B cell (primary cell): Measurements from ENCODE around the gene SLC12A4. TPM values are rescaled to one million over a fixed set of nuclear protein-coding genes. Genes with fewer than 3 reads are reported as not detected.

Experiments used
- ATAC-seq: fragments of 200-7000 bp; cut with Tn5 transposase; one replicate; pipeline ENCODE4 v1.10.0; 2021; ENCODE audit warnings: low read depth, mild to moderate bottlenecking, moderate number of reproducible peaks, moderate library complexity
- CTCF ChIA-PET: fragments of 350-600 bp; sonication (Branson Sonifier 250); formaldehyde crosslinking; loops from one replicate; lab custom pipeline; 2021; ENCODE audit warnings: antibody characterized with exemption, inconsistent platforms; lab: Charles Lee
- POLR2A ChIA-PET: fragments of 350-600 bp; sonication (Branson Sonifier 250); formaldehyde crosslinking; loops from one replicate; lab custom pipeline; 2021; ENCODE audit warnings: antibody characterized with exemption; lab: Charles Lee
- DNase-seq: peaks from one replicate; pipeline ENCODE4 v3.0.0; 2013
- H2AFZ ChIP-seq: 2 replicates; pipeline ENCODE4 v1.6.1; 2012; ENCODE audit warnings: mild to moderate bottlenecking, low read depth, low read length; ENCODE audit not compliant: insufficient read depth, poor library complexity, severe bottlenecking
- H3K27ac ChIP-seq, 2 donors: 1 replicate in 1 of 2; 2 replicates in 1 of 2; pipeline ENCODE4 v1.5.1; 2012 to 2013; ENCODE audit warnings: low read length in 2 of 2, mild to moderate bottlenecking in 2 of 2, moderate library complexity in 1 of 2
- H3K27me3 ChIP-seq, 4 experiments: fragments of 200-600 bp in 1 of 4; sonication (generic) in 1 of 4; replicated peaks in 1 of 4; 1 replicate in 2 of 4; 2 replicates in 2 of 4; pipeline versions ENCODE4 v1.6.1 to v1.7.0; 2013 to 2016; ENCODE audit warnings: low read length in 3 of 4, mild to moderate bottlenecking in 2 of 4, mixed read lengths in 1 of 4, moderate library complexity in 1 of 4; ENCODE audit not compliant: insufficient read depth in 4 of 4, control insufficient read depth in 3 of 4; ENCODE audit errors: control extremely low read depth in 1 of 4
- H3K36me3 ChIP-seq, 2 experiments: replicated peaks in 1 of 2; 1 replicate in 1 of 2; 2 replicates in 1 of 2; pipeline versions ENCODE4 v1.6.1 to v1.7.1; 2013; ENCODE audit warnings: low read length in 1 of 2; ENCODE audit not compliant: insufficient read depth in 2 of 2, control insufficient read depth in 1 of 2; ENCODE audit errors: control extremely low read depth in 1 of 2, extremely low read depth in 1 of 2
- H3K4me1 ChIP-seq, 2 donors: fragments of 200-600 bp in 1 of 2; sonication (generic) in 1 of 2; 1 replicate in 1 of 2; 2 replicates in 1 of 2; pipeline versions ENCODE4 v1.5.1 to v1.6.1; 2013 to 2017; ENCODE audit warnings: low read length in 2 of 2; ENCODE audit not compliant: control insufficient read depth in 2 of 2, insufficient read depth in 2 of 2
- H3K4me2 ChIP-seq: replicated peaks from 2 replicates; pipeline ENCODE3; 2012; ENCODE audit warnings: mild to moderate bottlenecking, low read depth, low read length; ENCODE audit not compliant: poor library complexity, severe bottlenecking
- H3K4me3 ChIP-seq, 5 experiments: fragments of 200-600 bp in 1 of 5; sonication (generic) in 1 of 5; 1 replicate in 3 of 5; 2 replicates in 2 of 5; pipeline versions ENCODE4 v1.5.1 to v1.7.0; 2011 to 2016; ENCODE audit warnings: low read length in 4 of 5, mild to moderate bottlenecking in 4 of 5, low read depth in 2 of 5, control low read depth in 1 of 5, moderate library complexity in 1 of 5; ENCODE audit not compliant: insufficient read depth in 1 of 5; ENCODE audit errors: control extremely low read depth in 1 of 5, extremely low read depth in 1 of 5
- H3K79me2 ChIP-seq: fragments of 200-600 bp; sonication (generic); one replicate; pipeline ENCODE4 v1.6.0; 2016; ENCODE audit warnings: low read length; ENCODE audit not compliant: control insufficient read depth, insufficient read depth
- H3K9ac ChIP-seq: fragments of 200-600 bp; sonication (generic); 2 replicates; pipeline ENCODE4 v1.6.1; 2017; ENCODE audit warnings: mild to moderate bottlenecking, low read length, moderate library complexity
- H3K9me3 ChIP-seq, 3 donors: one replicate each; pipeline versions ENCODE4 v1.6.1 to v1.7.1; 2013; ENCODE audit warnings: low read length in 2 of 3; ENCODE audit not compliant: control insufficient read depth in 2 of 3, insufficient read depth in 1 of 3; ENCODE audit errors: control extremely low read depth in 1 of 3
- H4K20me1 ChIP-seq: 2 replicates; pipeline ENCODE4 v1.6.0; 2012; ENCODE audit warnings: mild to moderate bottlenecking, low read length; ENCODE audit not compliant: insufficient read depth, control insufficient read depth, poor library complexity, severe bottlenecking
- H3K27ac Mint-ChIP-seq: one replicate; pipeline ENCODE4 v1.8.0; 2021; ENCODE audit warnings: mixed read lengths
- H3K27me3 Mint-ChIP-seq: one replicate; pipeline ENCODE4 v1.8.0; 2021; ENCODE audit warnings: mixed read lengths
- H3K4me1 Mint-ChIP-seq: one replicate; pipeline ENCODE4 v1.8.0; 2021; ENCODE audit warnings: mixed read lengths
- H3K4me3 Mint-ChIP-seq: one replicate; pipeline ENCODE4 v1.8.0; 2021; ENCODE audit warnings: mixed read lengths
- H3K9me3 Mint-ChIP-seq: one replicate; pipeline ENCODE4 v1.8.0; 2022; ENCODE audit warnings: mixed read lengths; ENCODE audit not compliant: insufficient read depth
- EZH2 ChIP-seq: IDR thresholded peaks from 2 replicates; pipeline ENCODE4 v1.6.1; 2012; ENCODE audit warnings: borderline replicate concordance, low read depth, mild to moderate bottlenecking, moderate library complexity, low read length; ENCODE audit not compliant: insufficient read depth, poor library complexity, severe bottlenecking
- WGBS: methylation state at CpG from one replicate; pipeline ENCODE4 v1.1.5; 2013; ENCODE audit warnings: missing lambda C conversion rate; ENCODE audit not compliant: insufficient coverage; 5-methylcytosine and 5-hydroxymethylcytosine counted together
- intact Hi-C: fragments of 100-400 bp; cut with micrococcal nuclease; formaldehyde crosslinking; loops from one replicate; pipeline ENCODE4 v1.10.0; 2022
- polyA plus RNA-seq: library from polyadenylated mRNA; depleted of rRNA; stranded (reverse); fragments of >200 nt; gene quantifications from 2 replicates; pipeline ENCODE4 v1.2.3, GENCODE V29; 2012
- total RNA-seq, 2 donors: library from RNA; stranded (reverse); fragments of 120-200 nt in 1 of 2; gene quantifications; 1 replicate in 1 of 2; 2 replicates in 1 of 2; pipeline versions ENCODE4 v1.2.3 to v1.2.4, GENCODE V29; 2013 to 2022
- TF ChIP-seq, protein P1 (sequence below): fragments of 200-600 bp; IDR thresholded peaks from one replicate; pipeline ENCODE4 v1.8.0; 2022; ENCODE audit warnings: antibody characterized with exemption, mild to moderate bottlenecking

The SLC12A4 gene
- total and polyA plus RNA-seq, 2 donors (not counting 1 experiment from before 2014, with no cell fraction given), result 20.2 to 42.2 TPM

DNA sequence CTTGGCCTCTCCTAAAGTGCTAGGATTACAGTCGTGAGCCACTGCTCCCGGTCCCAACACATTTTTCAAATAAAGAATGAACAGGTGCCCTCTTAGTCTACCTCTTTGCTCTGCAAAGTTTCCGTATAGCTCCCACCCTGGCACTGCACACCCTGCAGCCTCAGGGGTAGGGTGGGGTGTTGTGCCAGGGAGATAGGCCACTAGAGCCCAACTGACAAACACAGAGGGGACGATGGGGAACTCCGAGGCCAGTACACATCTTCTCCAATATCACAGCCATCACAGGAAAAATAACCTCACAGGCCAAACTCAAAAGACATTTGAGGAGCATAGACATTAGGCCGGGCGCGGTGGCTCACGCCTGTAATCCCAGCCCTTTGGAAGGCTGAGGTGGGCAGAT lies 2.7 kb upstream of the SLC12A4 start:
- Histone ChIP-seq H3K4me1 (peaks cover 10 to 25% of the 10 kb centered on the region in 2 donors), H3K79me2 (peaks cover 14% of the 10 kb centered on the region), H3K4me3 (no peak overlapping the region), H2AFZ (no peak overlapping the region), H4K20me1 (peaks cover 8% of the 10 kb centered on the region), H3K9me3 (no peaks in the 10 kb centered on the region), H3K36me3 (no peaks in the 10 kb centered on the region), H3K27me3 (no peaks in the 10 kb centered on the region), H3K27ac (no peak overlapping the region), H3K9ac (no peak overlapping the region), H3K4me2 (no peak overlapping the region)
- peak overlapping the region; percentile 26 for H3K27ac Mint-ChIP-seq
- ATAC-seq, result no peak
- intact Hi-C loops, result no loop called here
- peaks cover 23% of the 10 kb centered on the region for H3K4me1 Mint-ChIP-seq
- no peaks in the 10 kb centered on the region for H3K27me3 Mint-ChIP-seq
- no peak for DNase-seq
- ChIA-PET CTCF (interaction anchor here (0.9 to 1.0 kb wide), 2 partner anchors 15 to 30 kb away, joined by 3 read pairs; no protein-coding TSS in a partner anchor), POLR2A (no interaction called here)
- peak overlapping the region; percentile 5 for H3K4me3 Mint-ChIP-seq
- 100% methylated on average over 7 of the region's 9 CpGs for WGBS
- no peaks in the 10 kb centered on the region for H3K9me3 Mint-ChIP-seq
- no peak for TF ChIP-seq EZH2
- TF ChIP-seq, protein P1, sequence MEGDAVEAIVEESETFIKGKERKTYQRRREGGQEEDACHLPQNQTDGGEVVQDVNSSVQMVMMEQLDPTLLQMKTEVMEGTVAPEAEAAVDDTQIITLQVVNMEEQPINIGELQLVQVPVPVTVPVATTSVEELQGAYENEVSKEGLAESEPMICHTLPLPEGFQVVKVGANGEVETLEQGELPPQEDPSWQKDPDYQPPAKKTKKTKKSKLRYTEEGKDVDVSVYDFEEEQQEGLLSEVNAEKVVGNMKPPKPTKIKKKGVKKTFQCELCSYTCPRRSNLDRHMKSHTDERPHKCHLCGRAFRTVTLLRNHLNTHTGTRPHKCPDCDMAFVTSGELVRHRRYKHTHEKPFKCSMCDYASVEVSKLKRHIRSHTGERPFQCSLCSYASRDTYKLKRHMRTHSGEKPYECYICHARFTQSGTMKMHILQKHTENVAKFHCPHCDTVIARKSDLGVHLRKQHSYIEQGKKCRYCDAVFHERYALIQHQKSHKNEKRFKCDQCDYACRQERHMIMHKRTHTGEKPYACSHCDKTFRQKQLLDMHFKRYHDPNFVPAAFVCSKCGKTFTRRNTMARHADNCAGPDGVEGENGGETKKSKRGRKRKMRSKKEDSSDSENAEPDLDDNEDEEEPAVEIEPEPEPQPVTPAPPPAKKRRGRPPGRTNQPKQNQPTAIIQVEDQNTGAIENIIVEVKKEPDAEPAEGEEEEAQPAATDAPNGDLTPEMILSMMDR, result no peak

DNA sequence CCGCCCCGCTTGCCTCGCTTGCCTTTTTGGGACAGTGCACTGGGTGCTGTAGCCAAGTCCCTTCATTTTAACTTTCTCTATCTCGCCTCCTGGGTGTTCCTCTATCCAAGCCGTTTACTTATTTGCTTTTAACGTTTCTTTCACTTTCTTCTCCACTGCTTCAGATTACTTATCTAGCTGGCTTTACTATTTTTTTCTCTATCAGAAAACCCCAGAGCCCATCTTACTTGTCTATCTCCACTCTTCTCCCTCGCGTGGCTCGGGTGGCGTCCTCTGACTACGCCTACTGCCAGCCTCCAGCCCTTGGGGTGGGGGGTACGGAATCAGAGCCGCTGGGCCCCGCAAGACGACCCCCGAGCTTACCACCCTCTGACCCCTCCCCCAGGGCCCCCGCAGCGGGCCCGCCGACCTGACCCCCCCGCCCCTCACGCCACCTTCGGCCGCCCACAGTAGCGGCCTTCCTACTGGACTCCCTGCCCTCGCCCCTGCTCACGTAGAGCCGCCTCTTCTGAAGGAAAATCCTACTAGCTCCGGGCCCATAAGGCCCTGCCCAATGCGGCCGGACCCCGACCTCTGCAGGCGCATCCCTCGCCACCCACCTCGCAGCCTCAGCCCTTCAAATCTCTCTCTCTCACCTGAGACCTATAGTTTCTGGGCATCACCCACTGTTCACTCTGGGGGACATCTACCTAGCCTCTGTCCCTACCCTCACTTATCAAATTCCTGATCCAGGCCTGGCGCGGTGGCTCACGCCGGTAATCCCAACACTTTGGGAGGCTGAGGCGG lies 1.0 kb upstream of the SLC12A4 start:
- 61% methylated on average over 22 of the region's 40 CpGs for WGBS
- Histone ChIP-seq H4K20me1 (peaks cover 8% of the 10 kb centered on the region), H3K9me3 (no peaks in the 10 kb centered on the region), H3K36me3 (no peaks in the 10 kb centered on the region), H3K4me3 (peak overlapping the region; percentile 13 to 95 (median 80)), H3K4me1 (peaks cover 10 to 19% of the 10 kb centered on the region in 2 donors), H3K79me2 (peaks cover 14% of the 10 kb centered on the region), H3K4me2 (peak overlapping the region; percentile 100), H3K9ac (peak overlapping the region; percentile 82), H2AFZ (peak overlapping the region; percentile 80), H3K27me3 (no peaks in the 10 kb centered on the region), H3K27ac (no peak overlapping the region)
- Mint-ChIP-seq H3K4me3 (peak overlapping the region; percentile 88), H3K27ac (peak overlapping the region; percentile 64), H3K27me3 (no peaks in the 10 kb centered on the region), H3K4me1 (peaks cover 20% of the 10 kb centered on the region), H3K9me3 (no peaks in the 10 kb centered on the region)
- intact Hi-C loops, result loop anchor here (10.0 kb wide), 1 partner anchor 255 kb away; no protein-coding TSS in a partner anchor
- TF ChIP-seq, protein P1, result no peak
- TF ChIP-seq EZH2, result no peak
- ATAC-seq (no peak), DNase-seq (peak; percentile 55)
- ChIA-PET POLR2A (interaction anchor here (0.5 to 1.9 kb wide), 2 partner anchors 32 to 33 kb away, joined by 4 to 8 read pairs; partner anchors contain the start of gene PSMB10), CTCF (interaction anchor here (1.0 to 3.2 kb wide), 2 partner anchors 32 to 86 kb away, joined by 3 to 11 read pairs; partner anchors contain the start of gene PSMB10)
